Measurements from ENCODE around the gene FRMPD1. TPM values are rescaled to one million over a fixed set of nuclear protein-coding genes. Genes with fewer than 3 reads are reported as not detected.

The FRMPD1 gene
- total and polyA plus RNA-seq, 2 of the 13 experiments (the other 11 are each of a cell fraction or from before 2014, with no cell fraction given), result not detected

GRCh38 chr9:37656936-37657335 lies 6.2 kb downstream of the FRMPD1 start:
- ChIA-PET POLR2A (no interaction called here), CTCF (ENCODE audit: low intra/inter-chr PET ratio, low total read pairs) (no interaction called here)
- Histone ChIP-seq H2AFZ (ENCODE audit: low read length) (no peak overlapping the region), H3K79me2 (ENCODE audit: insufficient read depth, low read length) (no peaks in the 10 kb centered on the region), H3K9ac (ENCODE audit: insufficient read depth, low read depth, low read length) (no peak overlapping the region), H3K4me2 (ENCODE audit: low read depth, low read length) (no peak overlapping the region), H4K20me1 (ENCODE audit: insufficient read depth, low read length) (no peaks in the 10 kb centered on the region), H3K36me3 (replicated peaks in 1 of 2; ENCODE audit: control insufficient read depth in 1 of 2, insufficient read depth in 2 of 2, low read length in 2 of 2) (no peaks in the 10 kb centered on the region), H3K9me3 (ENCODE audit: low read length) (no peaks in the 10 kb centered on the region), H3K4me1 (ENCODE audit: insufficient read depth, low read length) (peaks cover under 1% of the 10 kb centered on the region; the same call in 1 of the 2 replicates), H3K27ac (ENCODE audit: extremely low read length, insufficient read depth, low read length) (no peak overlapping the region), H3K4me3 (replicated peaks in 1 of 3; ENCODE audit: insufficient read depth in 1 of 3, low read depth in 2 of 3, low read length in 3 of 3) (no peak overlapping the region), H3K27me3 (ENCODE audit: control insufficient read depth in 1 of 2, insufficient read depth in 2 of 2, low read length in 2 of 2) (peaks cover 6 to 94% of the 10 kb centered on the region in 2 experiments; a peak in 4 of 5 replicates)
- no TSS peak for BruUV-seq (replicated peaks)
- FAIRE-seq, result no peak
- ATAC-seq, result no peak
- 0% methylated on average over 1 of the region's 1 CpG for WGBS (ENCODE audit: low lambda C conversion rate)
- DNase-seq (ENCODE audit: low spot score), result no peak
- in situ Hi-C loops (cut with HindIII; ENCODE audit: extremely low pct_ligation_motif_present, low pct_unique_long_range_greater_than_20kb), result no loop called here
- intact Hi-C loops (cut with micrococcal nuclease; ENCODE audit: unreplicated experiment), result no loop called here
- TF ChIP-seq ZFP1 (CRISPR knock-in tag; IDR thresholded peaks at IDR 0.05) (no peak), SRY (CRISPR knock-in tag; IDR thresholded peaks at IDR 0.05) (no peak), DR1 (CRISPR knock-in tag; IDR thresholded peaks at IDR 0.05) (no peak), KDM3A (CRISPR knock-in tag; IDR thresholded peaks at IDR 0.05; ENCODE audit: low read depth) (no peak), PHB2 (IDR thresholded peaks at IDR 0.05; ENCODE audit: partially characterized antibody) (no peak), ZNF431 (CRISPR knock-in tag; IDR thresholded peaks at IDR 0.05; ENCODE audit: borderline replicate concordance, low read depth) (no peak), SKIL (CRISPR knock-in tag; IDR thresholded peaks at IDR 0.05; ENCODE audit: borderline replicate concordance) (no peak), ZHX2 (IDR thresholded peaks at IDR 0.05; ENCODE audit: low read depth) (no peak), ZHX2 (CRISPR knock-in tag; IDR thresholded peaks at IDR 0.05; ENCODE audit: borderline replicate concordance) (no peak), TAF15 (IDR thresholded peaks at IDR 0.05; ENCODE audit: low read depth, low read length, poor library complexity, severe bottlenecking) (no peak), BCL3 (CRISPR knock-in tag; IDR thresholded peaks at IDR 0.05) (no peak), ZNF136 (CRISPR knock-in tag; IDR thresholded peaks at IDR 0.05; ENCODE audit: low read depth) (no peak), HDAC2 (CRISPR knock-in tag; IDR thresholded peaks at IDR 0.05) (no peak), ATRX (CRISPR knock-in tag; IDR thresholded peaks at IDR 0.05; ENCODE audit: borderline replicate concordance) (no peak), GMEB1 (CRISPR knock-in tag; IDR thresholded peaks at IDR 0.05; ENCODE audit: borderline replicate concordance) (no peak)

All from HepG2 (cell line).